PC-3 (cell line): Measurements from ENCODE around the gene PACSIN2.

Experiments
- CTCF ChIP-seq: fragments of 300-600 bp; sonication (generic); conservative IDR thresholded peaks from 2 replicates; pipeline ENCODE4 v1.5.1; 2017; ENCODE audit warnings: antibody characterized with exemption, low read depth, mild to moderate bottlenecking, low read length
- EZH2 ChIP-seq: fragments of 300-600 bp; sonication (generic); IDR thresholded peaks from one replicate; pipeline ENCODE4 v1.6.1; 2017; ENCODE audit warnings: antibody characterized with exemption, mild to moderate bottlenecking, low read length; ENCODE audit not compliant: unreplicated experiment
- EZH2phosphoT487 ChIP-seq: fragments of 300-600 bp; sonication (generic); IDR thresholded peaks from 2 replicates; pipeline ENCODE4 v1.6.1; 2018; ENCODE audit warnings: mild to moderate bottlenecking, antibody characterized with exemption, low read length, borderline replicate concordance

GRCh38 chr22:42830161-42830560 lies 184.8 kb downstream of the PACSIN2 start:
- no peak for TF ChIP-seq EZH2phosphoT487
- no peak for TF ChIP-seq EZH2
- TF ChIP-seq CTCF, result no peak
